Measurements from ENCODE around the gene DLGAP3. TPM values are rescaled to one million over a fixed set of nuclear protein-coding genes. Genes with fewer than 3 reads are reported as not detected.

The DLGAP3 gene
- polyA plus RNA-seq, 4 donors: 2.0 to 3.0 (median 2.4) TPM

DNA sequence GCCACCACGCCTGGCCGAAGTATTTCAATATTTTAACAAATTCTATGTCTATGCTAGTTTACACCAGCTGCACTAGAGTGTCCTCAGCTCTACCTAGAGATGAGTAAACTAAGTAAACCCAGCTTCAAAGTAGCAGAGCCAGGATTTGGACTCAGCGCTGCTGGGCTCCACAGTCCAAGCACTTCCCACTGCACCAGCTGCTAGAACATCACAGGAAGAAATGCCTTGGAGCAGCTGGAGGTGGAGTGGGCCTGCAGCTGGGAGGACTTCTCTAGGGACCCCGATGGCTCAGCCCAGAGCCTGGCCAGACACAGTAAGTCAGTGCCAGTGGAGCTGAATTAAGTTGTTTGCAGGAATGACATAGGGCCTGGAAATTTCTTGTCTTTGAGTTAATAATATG, 59.7 kb downstream of the DLGAP3 start:
- DNase-seq (ENCODE audit: low read depth in 4 of 4, low spot score in 3 of 4): no peak

DNA sequence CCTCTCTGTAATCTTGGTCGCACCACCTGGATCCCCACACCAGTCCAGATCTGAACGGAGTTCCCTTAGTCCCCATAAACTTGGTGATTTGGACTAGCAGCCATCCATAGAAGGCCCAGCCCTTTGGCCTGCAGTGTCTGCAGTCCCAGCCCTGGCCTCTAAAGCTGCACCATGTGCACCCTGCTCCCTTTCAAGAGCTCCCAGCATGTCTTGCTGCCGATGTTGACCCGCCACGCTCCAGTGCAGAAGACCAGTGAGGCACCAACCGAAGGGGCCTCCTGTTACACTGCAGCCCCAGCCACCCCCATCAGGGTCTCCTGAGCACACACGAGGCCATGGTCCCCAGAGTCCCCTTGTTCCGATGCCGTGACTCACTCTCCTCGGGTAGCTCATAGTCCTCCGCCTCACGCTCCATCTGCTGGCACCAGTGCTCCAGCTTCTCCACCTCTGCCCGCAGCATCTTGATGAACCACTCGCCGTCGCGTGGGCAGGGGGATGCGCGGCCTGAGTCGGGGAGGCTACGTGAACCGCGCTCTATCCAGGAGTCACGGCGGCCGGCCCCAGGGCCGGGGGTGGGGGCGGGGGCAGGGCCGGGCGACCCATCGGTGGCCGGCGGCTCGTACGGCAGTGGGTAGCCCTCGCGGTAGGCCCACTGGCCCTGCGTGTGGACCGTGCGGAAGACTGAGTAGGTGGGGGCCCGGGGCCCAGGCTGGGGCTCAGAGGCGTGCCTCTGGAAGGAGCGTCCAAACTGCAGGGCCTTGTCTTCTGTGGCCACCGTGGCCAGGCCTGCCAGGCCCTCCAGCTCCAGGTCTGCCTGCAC, 61.0 kb downstream of the DLGAP3 start:
- no peak for DNase-seq (ENCODE audit: low read depth in 4 of 4, low spot score in 3 of 4)

DNA sequence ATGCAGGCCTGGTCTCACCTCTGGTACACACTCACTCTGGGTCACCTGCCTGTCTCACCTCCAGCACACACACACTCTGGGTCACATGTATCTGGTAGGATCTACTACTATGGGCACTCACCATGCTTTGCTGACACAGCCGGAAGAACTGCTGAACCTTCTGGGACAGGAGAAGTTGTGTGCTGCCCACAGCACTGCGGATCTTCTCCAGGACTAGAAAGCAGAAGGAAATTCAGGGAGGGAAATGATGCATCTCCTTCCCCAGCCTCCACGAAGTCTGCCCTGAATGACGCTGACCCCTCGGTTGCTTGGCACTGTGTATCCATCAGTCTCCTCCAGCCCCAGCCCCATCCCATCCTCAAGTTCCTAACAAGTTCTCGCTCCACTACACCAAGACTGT, 62.0 kb downstream of the DLGAP3 start:
- DNase-seq (ENCODE audit: low read depth in 4 of 4, low spot score in 3 of 4): no peak

- no peak for DNase-seq (ENCODE audit: low read depth in 4 of 4, low spot score in 3 of 4)
These were observed 62.7 kb downstream of the DLGAP3 start for GRCh38 chr1:34866762-34867109.

GRCh38 chr1:34865981-34866761, 63.3 kb downstream of the DLGAP3 start:
- DNase-seq (ENCODE audit: low read depth in 4 of 4, low spot score in 3 of 4): peak in 3 of 4 donors; percentile 57 to 79 (median 63)

DNA sequence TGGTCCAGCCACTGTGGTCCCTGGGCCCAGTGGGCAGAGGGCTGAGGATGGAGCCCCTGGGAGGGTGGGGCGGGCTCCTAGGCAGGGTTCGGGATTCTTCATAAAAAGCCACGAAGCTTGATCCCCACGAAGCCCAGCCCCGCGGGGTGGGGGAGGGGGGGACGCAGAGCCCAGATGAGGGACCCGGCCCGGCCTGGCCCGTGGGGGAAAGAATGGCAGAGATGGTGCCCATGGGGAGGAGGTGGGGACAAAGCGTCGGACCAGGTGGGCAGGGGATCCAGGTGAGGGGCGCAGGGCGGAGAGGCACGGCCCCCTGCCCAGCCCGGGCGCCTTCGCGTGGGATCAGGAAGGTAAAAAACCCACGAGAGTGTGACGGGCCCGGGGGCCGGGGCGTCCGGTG, 63.9 kb downstream of the DLGAP3 start:
- no peak for DNase-seq (ENCODE audit: low read depth in 4 of 4, low spot score in 3 of 4)

DNA sequence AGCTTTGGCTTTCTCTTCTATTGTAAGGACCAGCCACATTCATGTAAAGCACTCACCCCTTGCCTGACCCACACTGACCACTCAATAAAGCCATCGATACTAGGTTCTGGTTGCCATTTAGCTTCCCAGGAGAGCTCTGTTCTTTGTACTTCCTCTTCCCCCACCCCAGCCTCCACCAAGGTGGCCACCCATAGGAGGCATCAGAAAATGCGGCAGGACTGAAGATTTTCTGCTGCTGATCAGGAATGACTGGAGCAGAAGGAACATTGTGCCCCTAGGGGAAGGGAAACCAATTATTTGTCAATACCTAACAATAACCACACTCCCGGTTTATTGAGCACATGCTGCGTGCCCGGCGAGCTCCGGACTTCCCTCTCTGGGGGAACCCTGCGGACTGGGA, 64.7 kb downstream of the DLGAP3 start:
- no peak for DNase-seq (ENCODE audit: low read depth in 4 of 4, low spot score in 3 of 4)

DNA sequence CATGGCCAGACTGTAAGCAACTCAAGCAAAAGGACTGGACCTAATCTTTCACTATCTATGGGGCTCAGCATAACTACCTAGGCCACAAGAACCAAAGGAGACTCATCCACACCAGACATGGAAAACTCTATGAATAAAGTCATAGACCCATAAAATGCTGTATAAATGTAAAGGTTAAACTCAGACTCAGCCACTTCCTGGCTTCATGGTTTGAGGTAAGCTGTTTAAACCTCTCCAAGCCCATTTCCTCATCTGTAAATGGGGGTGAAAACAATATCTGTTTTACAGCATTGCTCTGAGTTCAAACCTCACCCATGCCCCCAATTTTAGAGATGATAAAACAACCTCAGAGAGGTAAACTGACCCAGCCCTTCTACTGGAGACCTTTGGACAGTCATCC, 65.9 kb downstream of the DLGAP3 start:
- no peak for DNase-seq (ENCODE audit: low read depth in 4 of 4, low spot score in 3 of 4)

- peak; percentile 74 to 85 (median 80) for DNase-seq (ENCODE audit: low read depth in 4 of 4, low spot score in 3 of 4)
These were observed 69.8 kb downstream of the DLGAP3 start, which contains the start of gene SMIM12 for GRCh38 chr1:34859446-34860200. TSS of gene SMIM12 (minus strand) at chr1:34859749. CDS start at chr1:34855977, 3,772 bp downstream.

GRCh38 chr1:34858901-34859445, 70.5 kb downstream of the DLGAP3 start:
- no peak for DNase-seq (ENCODE audit: low read depth in 4 of 4, low spot score in 3 of 4)

- no peak for DNase-seq (ENCODE audit: low read depth in 4 of 4, low spot score in 3 of 4)
These were observed 72.8 kb downstream of the DLGAP3 start for GRCh38 chr1:34856697-34857096.

GRCh38 chr1:34852677-34853217, 76.7 kb downstream of the DLGAP3 start:
- peak; percentile 73 to 86 (median 79) for DNase-seq (ENCODE audit: low read depth in 4 of 4, low spot score in 3 of 4)

DNA sequence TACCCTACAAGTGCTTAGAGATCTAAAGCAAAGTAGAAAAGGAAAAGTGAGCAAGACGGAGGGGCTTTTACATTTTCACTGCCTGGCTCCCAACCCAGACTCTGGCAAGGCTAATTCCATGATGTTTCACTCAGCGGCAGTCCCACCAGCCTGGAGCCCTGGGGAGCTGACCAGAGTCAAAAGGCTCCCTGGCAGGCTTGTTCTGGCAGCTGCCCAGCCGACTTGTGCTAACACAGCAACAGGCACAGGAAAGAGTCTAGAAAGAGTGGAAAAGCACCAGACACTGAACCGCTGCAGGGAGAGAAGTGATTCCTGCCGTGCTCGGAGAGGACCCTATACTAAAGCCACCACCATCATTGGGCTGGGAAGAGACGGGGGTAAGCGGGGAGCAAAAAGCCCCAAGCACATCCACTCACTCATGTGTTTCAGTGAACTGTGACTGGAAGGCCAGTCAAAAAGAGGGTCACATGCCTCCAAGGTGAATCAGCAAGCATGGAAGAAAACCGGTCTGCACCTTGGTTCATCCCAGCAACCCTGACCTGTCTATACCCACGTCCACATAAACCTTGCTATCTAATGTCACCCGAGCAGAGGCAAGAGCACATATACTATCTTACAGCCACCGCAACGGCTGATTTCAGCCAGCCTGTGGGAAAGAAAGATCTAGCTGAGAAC, 77.9 kb downstream of the DLGAP3 start:
- no peak for DNase-seq (ENCODE audit: low read depth in 4 of 4, low spot score in 3 of 4)

- no peak for DNase-seq (ENCODE audit: low read depth in 4 of 4, low spot score in 3 of 4)
These were observed 79.1 kb downstream of the DLGAP3 start for GRCh38 chr1:34850382-34850781.

- no peak for DNase-seq (ENCODE audit: low read depth in 4 of 4, low spot score in 3 of 4)
These were observed 82.4 kb downstream of the DLGAP3 start for GRCh38 chr1:34847094-34847493.

GRCh38 chr1:34846265-34846664, 83.2 kb downstream of the DLGAP3 start:
- no peak for DNase-seq (ENCODE audit: low read depth in 4 of 4, low spot score in 3 of 4)

GRCh38 chr1:34845131-34845901, 84.1 kb downstream of the DLGAP3 start:
- no peak for DNase-seq (ENCODE audit: low read depth in 4 of 4, low spot score in 3 of 4)

- no peak for DNase-seq (ENCODE audit: low read depth in 4 of 4, low spot score in 3 of 4)
These were observed 85.2 kb downstream of the DLGAP3 start for GRCh38 chr1:34844252-34844634.
